GM18868 (cell line): Measurements from ENCODE around the gene DDX21.
"Not testable (repeated sequence)": the region's sequence is repeated elsewhere in the genome, so short reads cannot be mapped to it uniquely, and the experiment has no call there.

Source experiments
- ATAC-seq: cut with Tn5 transposase; IDR thresholded peaks from one replicate; pipeline ENCODE4 v1.9.1; 2021; ENCODE audit warnings: mild to moderate bottlenecking, moderate library complexity; ENCODE audit not compliant: unreplicated experiment

DDX21 gene

GRCh38 chr10:68955832-68956532, at the start of gene DDX21:
TSS of gene DDX21 (plus strand) at chr10:68956170. CDS start at chr10:68956226, 56 bp downstream.
- ATAC-seq: peak; percentile 86

- no peak for ATAC-seq
Observed at GRCh38 chr10:68924593-68924992, 31.4 kb upstream of the DDX21 start.

GRCh38 chr10:68925489-68925888, 30.5 kb upstream of the DDX21 start:
- ATAC-seq: no peak

- not testable (repeated sequence) for ATAC-seq
Observed at GRCh38 chr10:68929157-68929556, 26.8 kb upstream of the DDX21 start.

- not testable (repeated sequence) for ATAC-seq
Observed at GRCh38 chr10:68929888-68930287, 26.1 kb upstream of the DDX21 start.

GRCh38 chr10:68932860-68933259, 23.1 kb upstream of the DDX21 start:
- not testable (repeated sequence) for ATAC-seq

GRCh38 chr10:68934994-68935393, 21.0 kb upstream of the DDX21 start:
- ATAC-seq: no peak

GRCh38 chr10:68938117-68938516, 17.9 kb upstream of the DDX21 start:
- no peak for ATAC-seq

- no peak for ATAC-seq
Observed at GRCh38 chr10:68938884-68939283, 17.1 kb upstream of the DDX21 start.

GRCh38 chr10:68940917-68941316, 15.1 kb upstream of the DDX21 start:
- ATAC-seq: not testable (repeated sequence)

GRCh38 chr10:68950598-68950997, 5.4 kb upstream of the DDX21 start:
- ATAC-seq: no peak

GRCh38 chr10:68954904-68955303, 1.1 kb upstream of the DDX21 start:
- no peak for ATAC-seq

- ATAC-seq: peak; percentile 3
Observed at GRCh38 chr10:68955355-68955831, 577 bp upstream of the DDX21 start.

GRCh38 chr10:68957284-68957615, 1.3 kb downstream of the DDX21 start:
- no peak for ATAC-seq

- ATAC-seq: no peak
Observed at GRCh38 chr10:68957654-68958053, 1.7 kb downstream of the DDX21 start.

GRCh38 chr10:68959695-68960527, 3.9 kb downstream of the DDX21 start:
- ATAC-seq: no peak

GRCh38 chr10:68963151-68963550, 7.2 kb downstream of the DDX21 start:
- no peak for ATAC-seq

- ATAC-seq: no peak
Observed at GRCh38 chr10:68973975-68974374, 18.0 kb downstream of the DDX21 start.

- not testable (repeated sequence) for ATAC-seq
Observed at GRCh38 chr10:68975936-68976473, 20.0 kb downstream of the DDX21 start.

GRCh38 chr10:68979738-68980137, 23.8 kb downstream of the DDX21 start:
- ATAC-seq: not testable (repeated sequence)

- no peak for ATAC-seq
Observed at GRCh38 chr10:68981074-68981473, 25.1 kb downstream of the DDX21 start.

- no peak for ATAC-seq
Observed at GRCh38 chr10:68982389-68982788, 26.4 kb downstream of the DDX21 start.
